NB4 (cell line): ENCODE measurements around the gene GSK3B.
"Not testable (repeated sequence)": the region's sequence is repeated elsewhere in the genome, so short reads cannot be mapped to it uniquely, and the experiment has no call there.

Source experiments
- DNase-seq: peaks from one replicate; pipeline ENCODE4 v3.0.0; 2010; ENCODE audit warnings: low read depth
- H3K4me3 ChIP-seq: one replicate; pipeline ENCODE4 v1.5.1; 2011; ENCODE audit warnings: mild to moderate bottlenecking, low read depth, low read length, moderate library complexity
- CTCF ChIP-seq: IDR thresholded peaks from one replicate; pipeline ENCODE4 v1.5.1; 2012; ENCODE audit warnings: low read depth, low read length
- MAX ChIP-seq: IDR thresholded peaks from 2 replicates; pipeline ENCODE4 v1.6.1; 2011; ENCODE audit warnings: low read depth, low read length
- MYC ChIP-seq: IDR thresholded peaks from 2 replicates; pipeline ENCODE4 v1.6.1; 2011; ENCODE audit warnings: low read depth, low read length
- POLR2A ChIP-seq: IDR thresholded peaks from 2 replicates; pipeline ENCODE4 v1.6.1; 2011; ENCODE audit warnings: mild to moderate bottlenecking; ENCODE audit not compliant: insufficient read length; ENCODE audit errors: extremely low read depth

The GSK3B gene

GRCh38 chr3:120059081-120059864 is 35.0 kb downstream of the GSK3B start:
- no peak overlapping the region for H3K4me3 ChIP-seq
- TF ChIP-seq CTCF (no peak), MYC (no peak), MAX (no peak), POLR2A (no peak)

GRCh38 chr3:120057626-120058025 is 36.6 kb downstream of the GSK3B start:
- no peak for TF ChIP-seq CTCF
- no peak for TF ChIP-seq MAX
- TF ChIP-seq POLR2A: no peak
- TF ChIP-seq MYC: no peak
- DNase-seq: no peak
- H3K4me3 ChIP-seq: no peak overlapping the region

More at GRCh38 chr3:120059081-120059864, 35.0 kb downstream of the GSK3B start:
- DNase-seq: no peak

GRCh38 chr3:120057029-120057428 is 37.2 kb downstream of the GSK3B start:
- H3K4me3 ChIP-seq: no peak overlapping the region
- no peak for DNase-seq
- TF ChIP-seq MAX (no peak), POLR2A (no peak), MYC (no peak)

- DNase-seq: not testable (repeated sequence)
Observed at GRCh38 chr3:120053647-120054046, 40.6 kb downstream of the GSK3B start.

GRCh38 chr3:120052677-120053076 is 41.6 kb downstream of the GSK3B start:
- no peak overlapping the region for H3K4me3 ChIP-seq
- no peak for TF ChIP-seq CTCF
- TF ChIP-seq MYC: no peak
- TF ChIP-seq MAX: no peak
- TF ChIP-seq POLR2A: no peak
- no peak for DNase-seq

More at GRCh38 chr3:120053647-120054046, 40.6 kb downstream of the GSK3B start:
- not testable (repeated sequence) for H3K4me3 ChIP-seq

GRCh38 chr3:120052225-120052624 is 42.0 kb downstream of the GSK3B start:
- no peak overlapping the region for H3K4me3 ChIP-seq
- no peak for DNase-seq
- TF ChIP-seq MAX (no peak), POLR2A (no peak), MYC (no peak), CTCF (no peak)

- not testable (repeated sequence) for DNase-seq, H3K4me3 ChIP-seq
Observed at GRCh38 chr3:120051570-120051969, 42.7 kb downstream of the GSK3B start.
